Liver (tissue), 3 donors: ENCODE measurements around the gene BLTP2.

Experiments used
- GABPA ChIP-seq, 2 donors: IDR thresholded peaks in 1 of 2; conservative IDR thresholded peaks in 1 of 2; 2 replicates each; pipeline ENCODE4 v1.6.1; 2016; ENCODE audit warnings: antibody characterized with exemption in 2 of 2, mild to moderate bottlenecking in 1 of 2, moderate library complexity in 1 of 2
- HNF4G ChIP-seq: IDR thresholded peaks from 2 replicates; pipeline ENCODE4 v1.6.1; 2016; ENCODE audit warnings: antibody characterized with exemption
- JUND ChIP-seq, 2 donors: IDR thresholded peaks; 2 replicates each; pipeline ENCODE4 v1.6.1; 2016; ENCODE audit warnings: antibody characterized with exemption in 2 of 2
- TAF1 ChIP-seq: conservative IDR thresholded peaks from 2 replicates; pipeline ENCODE4 v1.6.1; 2016; ENCODE audit warnings: antibody characterized with exemption, mild to moderate bottlenecking
- YY1 ChIP-seq: IDR thresholded peaks from 2 replicates; pipeline ENCODE4 v1.6.1; 2016; ENCODE audit warnings: antibody characterized with exemption, mild to moderate bottlenecking
- TF ChIP-seq, protein P1 (sequence below): fragments of 150-350 bp; IDR thresholded peaks from 2 replicates; pipeline ENCODE4 v1.5.1; 2017; ENCODE audit warnings: improper control_type of control experiment, low read depth, low read length; ENCODE audit not compliant: missing input control
- TF ChIP-seq, protein P2 (sequence below): IDR thresholded peaks from 2 replicates; pipeline ENCODE4 v1.6.1; 2016; ENCODE audit warnings: antibody characterized with exemption
- TF ChIP-seq, protein P3 (sequence below): IDR thresholded peaks from 2 replicates; pipeline ENCODE4 v1.6.1; 2016; ENCODE audit warnings: antibody characterized with exemption, mild to moderate bottlenecking
- TF ChIP-seq, protein P4 (sequence below): IDR thresholded peaks from 2 replicates; pipeline ENCODE4 v1.6.1; 2016; ENCODE audit warnings: antibody characterized with exemption
- TF ChIP-seq, protein P5 (sequence below): IDR thresholded peaks from 2 replicates; pipeline ENCODE4 v1.6.1; 2016; ENCODE audit warnings: antibody characterized with exemption
- donor health status: healthy.
- donor health status: healthy.

DNA sequence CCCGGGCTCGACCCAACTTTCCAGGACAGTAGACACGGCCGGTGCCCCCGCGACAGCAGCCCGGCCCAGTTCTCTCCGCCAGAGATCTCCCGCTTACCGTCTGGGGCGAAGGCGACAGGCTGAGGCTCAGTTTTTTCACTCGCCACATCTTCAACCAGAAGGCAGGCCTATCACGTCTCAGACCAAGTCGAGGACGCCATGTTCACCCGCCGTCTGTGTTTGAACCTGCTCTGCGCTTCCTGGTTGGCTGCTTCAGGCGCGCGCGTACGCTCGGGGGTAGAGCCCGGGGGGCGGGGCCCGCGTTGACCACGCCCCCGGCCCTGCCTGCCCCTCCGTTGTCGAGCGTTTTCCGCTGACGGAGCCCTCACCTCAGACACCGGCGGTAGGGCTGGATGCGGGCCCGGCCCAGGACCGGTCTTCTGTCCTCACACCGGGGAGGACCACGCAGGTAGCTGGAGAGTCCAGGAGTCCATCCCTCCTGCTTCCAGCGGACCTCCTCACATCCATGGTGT is 46.1 kb downstream of the BLTP2 start, which contains the start of gene SPAG5:
- TF ChIP-seq, protein P1, sequence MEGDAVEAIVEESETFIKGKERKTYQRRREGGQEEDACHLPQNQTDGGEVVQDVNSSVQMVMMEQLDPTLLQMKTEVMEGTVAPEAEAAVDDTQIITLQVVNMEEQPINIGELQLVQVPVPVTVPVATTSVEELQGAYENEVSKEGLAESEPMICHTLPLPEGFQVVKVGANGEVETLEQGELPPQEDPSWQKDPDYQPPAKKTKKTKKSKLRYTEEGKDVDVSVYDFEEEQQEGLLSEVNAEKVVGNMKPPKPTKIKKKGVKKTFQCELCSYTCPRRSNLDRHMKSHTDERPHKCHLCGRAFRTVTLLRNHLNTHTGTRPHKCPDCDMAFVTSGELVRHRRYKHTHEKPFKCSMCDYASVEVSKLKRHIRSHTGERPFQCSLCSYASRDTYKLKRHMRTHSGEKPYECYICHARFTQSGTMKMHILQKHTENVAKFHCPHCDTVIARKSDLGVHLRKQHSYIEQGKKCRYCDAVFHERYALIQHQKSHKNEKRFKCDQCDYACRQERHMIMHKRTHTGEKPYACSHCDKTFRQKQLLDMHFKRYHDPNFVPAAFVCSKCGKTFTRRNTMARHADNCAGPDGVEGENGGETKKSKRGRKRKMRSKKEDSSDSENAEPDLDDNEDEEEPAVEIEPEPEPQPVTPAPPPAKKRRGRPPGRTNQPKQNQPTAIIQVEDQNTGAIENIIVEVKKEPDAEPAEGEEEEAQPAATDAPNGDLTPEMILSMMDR = no peak
- TF ChIP-seq, protein P2, sequence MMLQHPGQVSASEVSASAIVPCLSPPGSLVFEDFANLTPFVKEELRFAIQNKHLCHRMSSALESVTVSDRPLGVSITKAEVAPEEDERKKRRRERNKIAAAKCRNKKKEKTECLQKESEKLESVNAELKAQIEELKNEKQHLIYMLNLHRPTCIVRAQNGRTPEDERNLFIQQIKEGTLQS = no peak
- TF ChIP-seq, protein P3, sequence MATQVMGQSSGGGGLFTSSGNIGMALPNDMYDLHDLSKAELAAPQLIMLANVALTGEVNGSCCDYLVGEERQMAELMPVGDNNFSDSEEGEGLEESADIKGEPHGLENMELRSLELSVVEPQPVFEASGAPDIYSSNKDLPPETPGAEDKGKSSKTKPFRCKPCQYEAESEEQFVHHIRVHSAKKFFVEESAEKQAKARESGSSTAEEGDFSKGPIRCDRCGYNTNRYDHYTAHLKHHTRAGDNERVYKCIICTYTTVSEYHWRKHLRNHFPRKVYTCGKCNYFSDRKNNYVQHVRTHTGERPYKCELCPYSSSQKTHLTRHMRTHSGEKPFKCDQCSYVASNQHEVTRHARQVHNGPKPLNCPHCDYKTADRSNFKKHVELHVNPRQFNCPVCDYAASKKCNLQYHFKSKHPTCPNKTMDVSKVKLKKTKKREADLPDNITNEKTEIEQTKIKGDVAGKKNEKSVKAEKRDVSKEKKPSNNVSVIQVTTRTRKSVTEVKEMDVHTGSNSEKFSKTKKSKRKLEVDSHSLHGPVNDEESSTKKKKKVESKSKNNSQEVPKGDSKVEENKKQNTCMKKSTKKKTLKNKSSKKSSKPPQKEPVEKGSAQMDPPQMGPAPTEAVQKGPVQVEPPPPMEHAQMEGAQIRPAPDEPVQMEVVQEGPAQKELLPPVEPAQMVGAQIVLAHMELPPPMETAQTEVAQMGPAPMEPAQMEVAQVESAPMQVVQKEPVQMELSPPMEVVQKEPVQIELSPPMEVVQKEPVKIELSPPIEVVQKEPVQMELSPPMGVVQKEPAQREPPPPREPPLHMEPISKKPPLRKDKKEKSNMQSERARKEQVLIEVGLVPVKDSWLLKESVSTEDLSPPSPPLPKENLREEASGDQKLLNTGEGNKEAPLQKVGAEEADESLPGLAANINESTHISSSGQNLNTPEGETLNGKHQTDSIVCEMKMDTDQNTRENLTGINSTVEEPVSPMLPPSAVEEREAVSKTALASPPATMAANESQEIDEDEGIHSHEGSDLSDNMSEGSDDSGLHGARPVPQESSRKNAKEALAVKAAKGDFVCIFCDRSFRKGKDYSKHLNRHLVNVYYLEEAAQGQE = peak; percentile 86
- TF ChIP-seq JUND (IDR thresholded peaks at IDR 0.05) (no peak), TAF1 (peak; percentile 81), HNF4G (no peak), YY1 (peak; percentile 88), GABPA (IDR thresholded peaks at IDR 0.05 in 1 of 2, conservative IDR thresholded peaks at IDR 0.05 in 1 of 2) (peak in 1 of 2 donors; percentile 47)
- TF ChIP-seq, protein P4, sequence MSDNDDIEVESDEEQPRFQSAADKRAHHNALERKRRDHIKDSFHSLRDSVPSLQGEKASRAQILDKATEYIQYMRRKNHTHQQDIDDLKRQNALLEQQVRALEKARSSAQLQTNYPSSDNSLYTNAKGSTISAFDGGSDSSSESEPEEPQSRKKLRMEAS = no peak
- TF ChIP-seq, protein P5, sequence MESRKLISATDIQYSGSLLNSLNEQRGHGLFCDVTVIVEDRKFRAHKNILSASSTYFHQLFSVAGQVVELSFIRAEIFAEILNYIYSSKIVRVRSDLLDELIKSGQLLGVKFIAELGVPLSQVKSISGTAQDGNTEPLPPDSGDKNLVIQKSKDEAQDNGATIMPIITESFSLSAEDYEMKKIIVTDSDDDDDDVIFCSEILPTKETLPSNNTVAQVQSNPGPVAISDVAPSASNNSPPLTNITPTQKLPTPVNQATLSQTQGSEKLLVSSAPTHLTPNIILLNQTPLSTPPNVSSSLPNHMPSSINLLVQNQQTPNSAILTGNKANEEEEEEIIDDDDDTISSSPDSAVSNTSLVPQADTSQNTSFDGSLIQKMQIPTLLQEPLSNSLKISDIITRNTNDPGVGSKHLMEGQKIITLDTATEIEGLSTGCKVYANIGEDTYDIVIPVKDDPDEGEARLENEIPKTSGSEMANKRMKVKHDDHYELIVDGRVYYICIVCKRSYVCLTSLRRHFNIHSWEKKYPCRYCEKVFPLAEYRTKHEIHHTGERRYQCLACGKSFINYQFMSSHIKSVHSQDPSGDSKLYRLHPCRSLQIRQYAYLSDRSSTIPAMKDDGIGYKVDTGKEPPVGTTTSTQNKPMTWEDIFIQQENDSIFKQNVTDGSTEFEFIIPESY = no peak
